NCI-H1930 (cell line): ENCODE results near the gene ALS2CL.

Experiments used
- DNase-seq, 2 experiments: peaks; one replicate each; lab custom pipeline; 2025; lab: John Stamatoyannopoulos, UW

The ALS2CL gene

DNA sequence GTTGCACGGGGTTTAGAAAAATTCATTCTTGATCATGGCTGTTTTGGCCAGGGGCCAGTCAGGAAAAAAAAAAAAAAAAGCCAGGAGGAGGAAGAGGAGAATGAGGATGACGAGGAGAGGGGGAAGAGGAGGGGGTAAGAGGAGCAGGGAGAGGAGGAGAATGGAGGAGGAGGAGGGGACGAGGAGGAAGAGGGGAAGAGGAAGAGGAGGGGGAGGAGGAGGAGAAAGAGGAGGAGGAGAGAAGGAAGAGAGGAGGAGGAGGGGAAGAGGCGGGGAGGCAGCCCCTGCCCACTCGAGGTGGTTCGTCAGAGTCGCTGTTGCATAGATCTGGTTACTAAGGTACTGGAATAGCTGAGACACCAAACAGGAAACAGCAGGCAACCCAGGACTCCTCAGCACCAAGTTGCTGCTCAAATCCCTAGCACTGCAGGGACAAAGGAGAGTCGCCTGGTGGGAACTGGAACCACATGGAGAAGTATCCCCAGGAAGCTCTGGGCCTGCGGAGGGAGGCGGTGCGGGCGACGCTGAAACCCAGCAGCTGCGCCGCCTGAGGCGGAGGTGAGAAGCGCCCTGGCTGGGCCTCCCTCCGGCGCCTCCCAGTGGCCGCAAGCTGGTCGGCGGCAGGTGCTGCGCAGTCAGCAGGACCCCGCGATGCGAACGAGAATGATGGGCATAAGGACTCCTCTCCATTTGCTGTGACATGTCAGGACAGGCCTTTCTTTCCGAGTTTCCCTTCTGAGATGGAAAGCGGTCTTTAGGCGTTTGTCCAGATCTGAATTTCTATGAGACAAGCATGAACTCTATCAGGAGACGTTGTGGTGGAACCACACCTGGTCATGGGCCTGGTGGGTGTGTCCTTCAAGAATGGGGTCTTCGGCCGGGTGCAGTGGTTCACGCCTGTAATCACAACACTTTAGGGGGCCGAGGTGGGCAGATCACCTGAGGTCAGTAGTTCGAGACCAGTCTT, 63.6 kb downstream of the ALS2CL start:
- peak in 1 of 2 experiments; percentile 22 for DNase-seq

DNA sequence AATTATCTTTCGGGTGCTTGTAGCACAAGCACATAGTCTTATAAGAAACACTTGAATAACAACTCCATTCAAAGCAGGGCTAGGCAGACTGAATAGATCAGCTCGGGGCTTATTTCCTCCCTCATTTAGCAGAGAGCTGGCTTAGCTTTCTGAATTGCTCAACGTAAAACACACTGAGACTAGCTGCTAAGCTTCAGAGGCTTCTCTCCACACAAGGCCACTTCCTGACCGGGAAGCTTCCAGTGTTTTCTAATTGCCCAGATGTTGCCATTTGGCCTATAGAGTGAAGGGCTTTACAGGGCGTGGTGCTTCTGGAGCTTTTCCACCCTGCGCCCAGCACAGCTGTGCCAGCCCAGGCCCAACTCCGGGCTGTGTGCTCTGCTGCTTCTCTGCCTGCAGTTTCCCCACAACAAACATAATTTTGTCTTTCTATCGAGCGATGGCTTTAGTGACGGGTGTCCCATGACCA, 64.5 kb downstream of the ALS2CL start:
- no peak for DNase-seq

DNA sequence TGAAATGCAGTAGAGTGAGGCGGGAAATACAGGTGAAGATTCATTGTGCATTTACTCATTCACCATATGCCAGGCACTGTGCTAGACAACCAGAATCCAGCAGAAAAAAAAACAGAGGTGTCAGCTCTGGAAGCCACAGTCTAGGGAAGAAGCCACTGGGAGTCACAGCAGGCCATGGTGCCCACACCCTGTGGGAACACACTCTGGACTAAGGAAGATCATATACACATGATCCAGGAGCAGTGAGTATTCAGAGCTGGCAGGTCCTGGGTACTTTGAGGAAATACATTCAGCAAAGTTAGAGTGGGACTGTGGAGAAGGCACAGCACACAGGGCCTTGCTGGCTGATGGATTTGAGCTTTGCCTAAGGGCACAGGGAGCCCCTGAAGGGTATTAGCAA, 66.4 kb downstream of the ALS2CL start:
- DNase-seq: no peak

DNA sequence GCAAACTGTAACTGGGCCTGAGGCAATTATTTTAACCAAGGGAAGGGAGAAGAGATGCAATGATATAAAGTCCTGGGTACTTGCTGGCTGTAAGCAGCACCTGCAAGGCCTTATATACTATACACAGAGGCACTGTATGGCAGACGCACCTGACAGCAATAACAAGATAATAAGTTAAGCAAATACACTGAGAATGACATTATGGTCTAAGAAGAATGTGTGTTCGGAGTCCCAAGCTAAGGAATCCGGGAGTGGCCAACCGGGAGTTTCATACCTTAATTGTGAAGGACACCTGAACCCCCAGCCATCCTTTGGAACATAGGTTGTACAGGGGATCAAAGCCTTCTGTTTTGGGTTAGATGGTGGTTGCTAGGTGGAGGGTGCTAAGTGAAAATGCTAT, 67.4 kb downstream of the ALS2CL start:
- no peak for DNase-seq

DNA sequence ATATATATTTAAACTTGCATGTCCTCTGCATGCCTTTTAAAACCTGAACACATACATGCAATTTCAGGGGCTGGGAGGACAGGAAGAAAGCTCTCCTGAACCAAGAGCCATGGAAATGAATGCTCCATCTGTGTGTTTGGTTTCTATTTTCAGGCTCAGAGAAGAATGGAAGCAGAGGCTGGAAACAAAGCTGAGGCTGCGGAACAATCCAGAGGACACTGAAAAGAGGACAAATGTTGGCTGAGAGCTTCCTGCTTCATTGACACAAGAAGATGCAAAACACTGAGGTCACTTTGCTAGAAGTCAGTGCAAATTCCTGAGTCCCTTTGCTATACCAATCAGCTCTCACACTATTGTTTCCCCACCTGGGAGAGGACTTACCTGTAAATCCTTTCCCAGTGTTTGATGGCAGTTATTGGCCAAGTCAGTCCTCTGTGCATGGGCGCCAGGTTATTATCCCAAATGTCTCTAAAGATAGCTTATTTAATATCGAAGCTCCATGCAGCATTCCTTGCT, 68.4 kb downstream of the ALS2CL start:
- no peak for DNase-seq

DNA sequence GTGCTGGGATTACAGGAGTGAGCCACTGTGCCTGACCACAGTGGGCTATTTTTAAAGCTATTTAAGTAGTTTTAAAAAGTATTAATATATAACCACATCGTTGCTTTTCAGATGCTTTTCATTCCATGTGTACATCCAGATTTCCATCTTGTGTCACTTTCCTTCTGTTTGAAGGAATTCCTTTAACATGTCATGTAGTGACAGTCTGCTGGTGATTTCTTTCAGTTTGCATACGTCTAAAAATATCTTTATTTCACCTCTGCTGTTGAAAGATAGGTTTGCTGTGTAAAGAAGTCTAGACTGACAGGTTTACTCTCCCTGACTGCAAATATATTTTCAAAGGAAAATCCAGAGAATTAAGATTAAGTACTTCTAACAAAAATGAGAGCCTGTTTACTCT, 68.9 kb downstream of the ALS2CL start:
- DNase-seq: no peak

DNA sequence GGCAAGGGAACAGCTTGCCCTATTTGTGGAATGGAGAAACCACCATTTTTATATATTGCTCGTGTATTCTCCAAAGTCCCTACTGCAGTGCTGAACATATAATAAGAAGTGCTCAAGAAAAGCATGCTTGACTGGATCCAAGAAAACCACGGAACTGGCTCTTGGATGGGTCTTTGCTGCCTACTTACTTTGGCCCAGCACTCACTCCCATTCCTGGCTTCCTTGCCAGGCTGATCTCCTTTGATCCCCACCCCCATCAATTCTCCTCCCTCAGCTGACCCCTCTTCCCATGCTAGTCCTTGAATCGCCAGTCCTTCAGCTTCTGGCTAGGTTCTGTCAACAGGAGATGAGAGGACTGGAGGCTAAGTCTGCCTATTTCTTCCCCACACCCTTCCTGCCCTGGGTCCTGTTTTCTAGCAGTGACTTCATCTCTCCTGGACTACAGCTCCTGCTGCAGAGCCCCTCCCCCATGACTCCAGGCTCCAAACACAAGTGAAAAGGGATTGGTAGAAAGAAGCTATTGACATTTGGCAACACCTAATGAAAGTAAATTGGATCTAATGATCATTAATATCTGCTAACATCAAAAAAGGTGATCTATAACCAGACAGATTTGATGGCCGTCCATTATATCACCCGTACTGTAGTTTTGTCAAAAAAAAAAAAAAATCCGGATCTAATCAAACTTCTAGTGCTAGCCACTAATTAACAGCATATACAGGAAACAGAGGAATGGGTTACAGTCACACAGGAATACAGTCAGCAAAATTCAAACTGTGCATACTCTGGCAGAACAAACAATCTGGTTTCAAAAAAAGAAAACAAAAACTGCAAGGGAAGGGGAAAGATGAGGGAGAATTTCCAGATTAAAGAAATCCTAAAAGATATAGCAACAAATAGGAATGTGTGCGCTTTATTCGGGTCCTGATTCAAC, 73.4 kb downstream of the ALS2CL start:
- DNase-seq: no peak
